Keratinocyte (primary cell): ENCODE data around the gene ARPC4. TPM values are rescaled to one million over a fixed set of nuclear protein-coding genes. Genes with fewer than 3 reads are reported as not detected.

Source experiments
- DNase-seq: peaks from one replicate; pipeline ENCODE4 v3.0.0-alpha.2; 2011; ENCODE audit warnings: low read depth, missing footprints, low spot score
- FAIRE-seq: peaks from 2 replicates; lab custom pipeline; 2011; peaks lifted over from hg19 to GRCh38; lab: Jason Lieb, UNC
- H2AFZ ChIP-seq: 2 replicates; pipeline ENCODE4 v1.6.0; 2012; ENCODE audit warnings: low read length, control low read depth, inconsistent platforms; ENCODE audit not compliant: control insufficient read depth
- H3K27ac ChIP-seq: 2 replicates; pipeline ENCODE4 v1.5.1; 2011; ENCODE audit warnings: low read length; ENCODE audit not compliant: control insufficient read depth, insufficient read depth
- H3K27me3 ChIP-seq: 3 replicates; pipeline ENCODE4 v1.6.0; 2011; ENCODE audit warnings: low read length; ENCODE audit not compliant: control insufficient read depth, insufficient read depth; ENCODE audit errors: extremely low read depth
- H3K36me3 ChIP-seq, 2 experiments: 2 replicates in 1 of 2; 3 replicates in 1 of 2; pipeline ENCODE4 v1.5.1; 2011; ENCODE audit warnings: low read length in 2 of 2, mild to moderate bottlenecking in 1 of 2; ENCODE audit not compliant: control insufficient read depth in 2 of 2, insufficient read depth in 2 of 2; ENCODE audit errors: extremely low read depth in 1 of 2
- H3K4me1 ChIP-seq: 3 replicates; pipeline ENCODE4 v1.5.1; 2011; ENCODE audit warnings: low read length; ENCODE audit not compliant: control insufficient read depth, insufficient read depth; ENCODE audit errors: extremely low read depth
- H3K4me2 ChIP-seq: 3 replicates; pipeline ENCODE4 v1.6.0; 2011; ENCODE audit warnings: low read depth, low read length; ENCODE audit not compliant: control insufficient read depth, insufficient read depth; ENCODE audit errors: extremely low read depth
- H3K4me3 ChIP-seq, 3 experiments: fragments of 200-600 bp in 1 of 3; sonication (generic) in 1 of 3; 2 replicates in 2 of 3; 3 replicates in 1 of 3; pipeline ENCODE4 v1.5.1; 2011 to 2016; ENCODE audit warnings: low read length in 3 of 3, mild to moderate bottlenecking in 3 of 3, control low read depth in 2 of 3, inconsistent platforms in 1 of 3, low read depth in 1 of 3, mixed read lengths in 1 of 3, mixed run types in 1 of 3, moderate library complexity in 1 of 3; ENCODE audit not compliant: control insufficient read depth in 2 of 3, insufficient read depth in 2 of 3; ENCODE audit errors: extremely low read depth in 1 of 3
- H3K79me2 ChIP-seq: 2 replicates; pipeline ENCODE4 v1.6.0; 2012; ENCODE audit warnings: low read length; ENCODE audit not compliant: control insufficient read depth, insufficient read depth
- H3K9ac ChIP-seq: 3 replicates; pipeline ENCODE4 v1.6.0; 2011; ENCODE audit warnings: low read length; ENCODE audit not compliant: control insufficient read depth, insufficient read depth; ENCODE audit errors: extremely low read depth
- H3K9me1 ChIP-seq: 3 replicates; pipeline ENCODE4 v1.6.0; 2011; ENCODE audit warnings: low read length; ENCODE audit not compliant: control insufficient read depth, insufficient read depth; ENCODE audit errors: extremely low read depth
- H3K9me3 ChIP-seq: 2 replicates; pipeline ENCODE4 v1.5.1; 2012; ENCODE audit warnings: low read depth, low read length; ENCODE audit not compliant: control insufficient read depth
- H4K20me1 ChIP-seq: 3 replicates; pipeline ENCODE4 v1.6.0; 2011; ENCODE audit warnings: low read length; ENCODE audit not compliant: control insufficient read depth, insufficient read depth; ENCODE audit errors: extremely low read depth
- EZH2 ChIP-seq: IDR thresholded peaks from one replicate; pipeline ENCODE4 v1.6.1; 2012; ENCODE audit warnings: inconsistent platforms, mild to moderate bottlenecking, low read length, moderate library complexity
- dilution Hi-C: fragments of 300-500 bp; cut with MboI; formaldehyde crosslinking; loops from one replicate; pipeline ENCODE4 v1.7.0; 2020; ENCODE audit warnings: low sequenced_read_pairs; ENCODE audit not compliant: extremely low pct_ligation_motif_present
- polyA plus RNA-seq, 5 experiments: library from polyadenylated mRNA; depleted of rRNA in 3 of 5; stranded (reverse) in 3 of 5; stranded (forward) in 1 of 5; unstranded in 1 of 5; fragments of >200 nt; gene quantifications; 1 replicate in 1 of 5; 2 replicates in 3 of 5; 3 replicates in 1 of 5; pipeline versions ENCODE4 v1.2.1 to v1.2.3, GENCODE V29; 2011 to 2012; ENCODE audit warnings: missing spikeins in 2 of 5, low read depth in 1 of 5, low replicate concordance in 1 of 5
- TF ChIP-seq, protein P1 (sequence below), 3 experiments: IDR thresholded peaks in 1 of 3; conservative IDR thresholded peaks in 1 of 3; optimal IDR thresholded peaks in 1 of 3; 2 replicates in 2 of 3; 3 replicates in 1 of 3; pipeline versions ENCODE3 to v1.5.1; 2011; ENCODE audit warnings: low read length in 3 of 3, mild to moderate bottlenecking in 3 of 3, moderate library complexity in 2 of 3, control low read depth in 1 of 3, inconsistent platforms in 1 of 3; ENCODE audit not compliant: insufficient read depth in 2 of 3; ENCODE audit errors: extremely low read depth in 1 of 3

Gene ARPC4
- polyA plus RNA-seq, 1 donor (not counting 4 experiments of a cell fraction or from before 2014, with no cell fraction given): 173 TPM

DNA sequence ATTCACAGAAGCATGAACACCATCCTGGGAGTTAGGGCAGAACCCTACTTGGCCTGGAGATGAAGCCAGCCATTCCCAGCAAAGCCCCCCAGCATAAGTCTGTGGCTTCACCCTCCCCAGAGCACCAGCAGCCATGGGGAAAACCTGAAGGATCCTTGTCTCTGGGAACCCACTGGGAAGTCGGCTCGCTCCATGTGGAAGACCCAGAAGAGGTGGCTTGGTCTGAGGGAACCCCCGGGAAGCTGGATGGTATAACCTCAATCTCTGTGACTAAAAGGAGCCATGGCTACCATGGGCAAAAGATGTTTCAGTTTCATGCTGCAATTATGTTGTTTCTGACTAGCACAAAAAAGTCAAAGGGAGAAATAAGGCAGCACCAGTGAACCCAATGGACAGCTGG lies 62.7 kb downstream of the ARPC4 start:
- no peak for FAIRE-seq

More for the DNA sequence above, 62.7 kb downstream of the ARPC4 start:
- dilution Hi-C loops: no loop called here
- H3K9ac ChIP-seq: no peak overlapping the region
- no peak for DNase-seq
- no peaks in the 10 kb centered on the region for H3K27me3 ChIP-seq
- H3K79me2 ChIP-seq: no peaks in the 10 kb centered on the region
- no peaks in the 10 kb centered on the region for H3K4me1 ChIP-seq
- H3K4me2 ChIP-seq: no peak overlapping the region
- no peaks in the 10 kb centered on the region for H3K36me3 ChIP-seq
- no peak overlapping the region for H2AFZ ChIP-seq
- TF ChIP-seq, protein P1, sequence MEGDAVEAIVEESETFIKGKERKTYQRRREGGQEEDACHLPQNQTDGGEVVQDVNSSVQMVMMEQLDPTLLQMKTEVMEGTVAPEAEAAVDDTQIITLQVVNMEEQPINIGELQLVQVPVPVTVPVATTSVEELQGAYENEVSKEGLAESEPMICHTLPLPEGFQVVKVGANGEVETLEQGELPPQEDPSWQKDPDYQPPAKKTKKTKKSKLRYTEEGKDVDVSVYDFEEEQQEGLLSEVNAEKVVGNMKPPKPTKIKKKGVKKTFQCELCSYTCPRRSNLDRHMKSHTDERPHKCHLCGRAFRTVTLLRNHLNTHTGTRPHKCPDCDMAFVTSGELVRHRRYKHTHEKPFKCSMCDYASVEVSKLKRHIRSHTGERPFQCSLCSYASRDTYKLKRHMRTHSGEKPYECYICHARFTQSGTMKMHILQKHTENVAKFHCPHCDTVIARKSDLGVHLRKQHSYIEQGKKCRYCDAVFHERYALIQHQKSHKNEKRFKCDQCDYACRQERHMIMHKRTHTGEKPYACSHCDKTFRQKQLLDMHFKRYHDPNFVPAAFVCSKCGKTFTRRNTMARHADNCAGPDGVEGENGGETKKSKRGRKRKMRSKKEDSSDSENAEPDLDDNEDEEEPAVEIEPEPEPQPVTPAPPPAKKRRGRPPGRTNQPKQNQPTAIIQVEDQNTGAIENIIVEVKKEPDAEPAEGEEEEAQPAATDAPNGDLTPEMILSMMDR (optimal IDR thresholded peaks at IDR 0.05 in 1 of 3, IDR thresholded peaks at IDR 0.05 in 1 of 3, conservative IDR thresholded peaks at IDR 0.05 in 1 of 3; ENCODE audit: extremely low read depth in 1 of 3, insufficient read depth in 2 of 3, low read length in 3 of 3): no peak
- TF ChIP-seq EZH2: no peak
- no peaks in the 10 kb centered on the region for H4K20me1 ChIP-seq
- H3K4me3 ChIP-seq: no peak overlapping the region
- H3K27ac ChIP-seq: no peak overlapping the region
- H3K9me1 ChIP-seq: no peaks in the 10 kb centered on the region
- H3K9me3 ChIP-seq: no peaks in the 10 kb centered on the region

Other genes starting within 250 kb of the ARPC4 start
- gene LHFPL4, start 239.3 kb upstream of the ARPC4 start, polyA plus RNA-seq: 0.03 TPM in 1 of 3 replicates, not detected in the others
- gene MTMR14, start 143.6 kb upstream of the ARPC4 start, polyA plus RNA-seq: 23.6 to 29.3 TPM (median 28.2 TPM) in 3 replicates
- gene CPNE9, start 89.2 kb upstream of the ARPC4 start, polyA plus RNA-seq: not detected in 3 replicates
- 7.9 to 9.4 TPM (median 8.0 TPM) in 3 replicates for gene BRPF1, start 61.3 kb upstream of the ARPC4 start, polyA plus RNA-seq
- 14.5 to 17.5 TPM (median 14.6 TPM) in 3 replicates for gene OGG1, start 43.1 kb upstream of the ARPC4 start, polyA plus RNA-seq
- 1.1 to 2.4 TPM (median 2.3 TPM) in 3 replicates for gene CAMK1, start 23.1 kb upstream of the ARPC4 start, polyA plus RNA-seq
- 29.6 to 43.7 TPM (median 38.3 TPM) in 3 replicates for gene TADA3, start 609 bp upstream of the ARPC4 start, polyA plus RNA-seq
- gene TTLL3, start 17.2 kb downstream of the ARPC4 start, polyA plus RNA-seq: 11.3 to 19.1 TPM (median 11.7 TPM) in 3 replicates
- gene RPUSD3, start 50.9 kb downstream of the ARPC4 start, polyA plus RNA-seq: 31.5 to 39.0 TPM (median 37.6 TPM) in 3 replicates
- gene CIDEC, start 87.2 kb downstream of the ARPC4 start, polyA plus RNA-seq: not detected in 3 replicates
- 45.1 to 61.1 TPM (median 48.0 TPM) in 3 replicates for gene JAGN1, start 97.5 kb downstream of the ARPC4 start, polyA plus RNA-seq
- gene IL17RE, start 109.8 kb downstream of the ARPC4 start, polyA plus RNA-seq: 10.7 to 24.4 TPM (median 16.0 TPM) in 3 replicates
- 6.3 to 12.7 TPM (median 7.4 TPM) in 3 replicates for gene IL17RC, start 124.0 kb downstream of the ARPC4 start, polyA plus RNA-seq
- 11.2 to 19.2 TPM (median 17.1 TPM) in 3 replicates for gene CRELD1, start 140.8 kb downstream of the ARPC4 start, polyA plus RNA-seq
- gene PRRT3, start 159.3 kb downstream of the ARPC4 start, polyA plus RNA-seq: 0.22 to 0.49 TPM (median 0.41 TPM) in 3 replicates
- 106 to 160 TPM (median 120 TPM) in 3 replicates for gene EMC3, start 193.8 kb downstream of the ARPC4 start, polyA plus RNA-seq
- 3.4 to 20.8 TPM (median 12.5 TPM) in 3 replicates for gene FANCD2, start 233.4 kb downstream of the ARPC4 start, polyA plus RNA-seq